ENCODE results near the gene MAP2K3.

MAP2K3 gene

DNA sequence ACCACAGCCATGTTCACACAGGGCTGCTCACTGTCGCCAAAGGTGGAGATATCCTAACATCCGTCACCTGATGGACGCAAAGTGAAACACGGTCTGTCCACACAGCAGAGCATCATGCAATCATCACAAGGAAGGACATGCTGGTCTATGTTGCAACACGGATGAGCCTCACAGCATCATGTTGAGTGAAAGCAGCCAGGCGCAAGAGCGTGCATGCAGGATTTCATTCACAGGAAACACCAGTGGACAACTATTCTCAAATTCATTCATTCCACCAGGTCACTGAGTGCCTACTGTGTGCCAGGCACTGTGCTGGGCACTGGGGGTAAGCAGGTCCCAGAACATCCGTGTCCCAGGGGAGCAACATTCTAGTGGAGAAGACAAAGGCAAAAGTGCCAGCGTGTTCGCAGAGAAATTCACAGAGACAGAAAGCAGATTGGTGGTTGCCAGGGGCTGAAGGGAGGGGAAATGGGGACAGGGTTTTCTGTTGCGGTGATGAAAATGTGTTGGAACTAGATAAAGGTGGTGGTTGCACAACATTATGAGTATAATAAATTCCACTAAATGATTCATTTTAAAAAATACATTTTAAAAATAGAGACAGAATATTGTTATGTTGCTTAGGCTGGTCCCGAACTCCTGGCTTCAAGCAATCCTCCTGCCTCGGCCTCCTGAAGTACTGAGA is 69.0 kb downstream of the MAP2K3 start:
- no peaks in the 10 kb centered on the region for H3K27me3 ChIP-seq (ENCODE audit: control insufficient read depth in 1 of 2, insufficient read depth in 2 of 2, low read length in 2 of 2)
- H3K4me3 ChIP-seq (ENCODE audit: low read depth in 1 of 2, low read length in 2 of 2) = no peak overlapping the region
- H3K9me3 ChIP-seq (ENCODE audit: control insufficient read depth in 1 of 2, low read length in 2 of 2) = no peaks in the 10 kb centered on the region
- H3K4me1 ChIP-seq (ENCODE audit: control insufficient read depth in 1 of 2, insufficient read depth in 2 of 2, low read length in 2 of 2) = no peaks in the 10 kb centered on the region
- no peak overlapping the region for H3K27ac ChIP-seq (ENCODE audit: low read depth, low read length)
- H3K36me3 ChIP-seq (ENCODE audit: control insufficient read depth in 1 of 2, insufficient read depth in 2 of 2, low read length in 2 of 2) = no peaks in the 10 kb centered on the region
- no peak overlapping the region for H3K9ac ChIP-seq (ENCODE audit: low read depth in 1 of 2, low read length in 2 of 2)

DNA sequence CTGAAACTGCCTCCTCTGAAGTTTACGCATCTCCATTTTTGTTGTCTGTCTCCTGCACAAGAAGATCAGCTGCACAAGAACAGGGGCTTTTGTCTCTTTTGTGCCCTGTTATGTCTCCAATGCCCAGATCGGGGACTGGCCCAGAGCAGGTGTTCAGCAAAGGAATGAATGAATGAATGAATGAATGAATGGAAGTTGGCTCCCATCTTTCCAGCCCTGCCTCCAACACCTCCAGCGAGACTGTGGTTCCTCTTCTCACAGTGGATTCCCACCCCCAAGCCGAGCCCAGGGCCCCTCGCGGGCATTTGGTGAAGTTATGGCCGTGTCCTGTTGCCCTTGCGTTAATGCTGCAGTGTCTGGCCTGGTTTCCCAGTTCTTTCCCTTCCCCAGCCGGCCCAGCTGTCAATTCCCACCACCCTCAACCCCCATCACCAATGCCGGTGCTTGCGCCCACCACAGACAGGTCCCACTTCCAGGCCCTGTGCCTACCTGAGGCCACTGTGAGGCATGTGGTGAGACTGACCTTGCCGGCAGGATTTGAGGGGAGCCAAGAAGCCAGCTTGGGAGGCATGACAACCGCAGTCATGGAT is 70.4 kb downstream of the MAP2K3 start:
- no peak overlapping the region for H3K9ac ChIP-seq (ENCODE audit: low read depth in 1 of 2, low read length in 2 of 2)
- H3K27me3 ChIP-seq (ENCODE audit: control insufficient read depth in 1 of 2, insufficient read depth in 2 of 2, low read length in 2 of 2) = no peaks in the 10 kb centered on the region
- no peak overlapping the region for H3K4me3 ChIP-seq (ENCODE audit: low read depth in 1 of 2, low read length in 2 of 2)
- H3K4me1 ChIP-seq (ENCODE audit: control insufficient read depth in 1 of 2, insufficient read depth in 2 of 2, low read length in 2 of 2) = peaks cover 7 to 8% of the 10 kb centered on the region in 2 donors
- no peak overlapping the region for H3K27ac ChIP-seq (ENCODE audit: low read depth, low read length)
- H3K9me3 ChIP-seq (ENCODE audit: control insufficient read depth in 1 of 2, low read length in 2 of 2) = no peaks in the 10 kb centered on the region
- H3K36me3 ChIP-seq (ENCODE audit: control insufficient read depth in 1 of 2, insufficient read depth in 2 of 2, low read length in 2 of 2) = no peaks in the 10 kb centered on the region

GRCh38 chr17:21355586-21355985 is 71.1 kb downstream of the MAP2K3 start:
- Histone ChIP-seq H3K27me3 (ENCODE audit: control insufficient read depth in 1 of 2, insufficient read depth in 2 of 2, low read length in 2 of 2) (no peaks in the 10 kb centered on the region), H3K36me3 (ENCODE audit: control insufficient read depth in 1 of 2, insufficient read depth in 2 of 2, low read length in 2 of 2) (no peaks in the 10 kb centered on the region), H3K4me3 (ENCODE audit: low read depth in 1 of 2, low read length in 2 of 2) (no peak overlapping the region), H3K9me3 (ENCODE audit: control insufficient read depth in 1 of 2, low read length in 2 of 2) (no peaks in the 10 kb centered on the region), H3K4me1 (ENCODE audit: control insufficient read depth in 1 of 2, insufficient read depth in 2 of 2, low read length in 2 of 2) (peaks cover 7 to 8% of the 10 kb centered on the region in 2 donors), H3K9ac (ENCODE audit: low read depth in 1 of 2, low read length in 2 of 2) (no peak overlapping the region), H3K27ac (ENCODE audit: low read depth, low read length) (no peak overlapping the region)

DNA sequence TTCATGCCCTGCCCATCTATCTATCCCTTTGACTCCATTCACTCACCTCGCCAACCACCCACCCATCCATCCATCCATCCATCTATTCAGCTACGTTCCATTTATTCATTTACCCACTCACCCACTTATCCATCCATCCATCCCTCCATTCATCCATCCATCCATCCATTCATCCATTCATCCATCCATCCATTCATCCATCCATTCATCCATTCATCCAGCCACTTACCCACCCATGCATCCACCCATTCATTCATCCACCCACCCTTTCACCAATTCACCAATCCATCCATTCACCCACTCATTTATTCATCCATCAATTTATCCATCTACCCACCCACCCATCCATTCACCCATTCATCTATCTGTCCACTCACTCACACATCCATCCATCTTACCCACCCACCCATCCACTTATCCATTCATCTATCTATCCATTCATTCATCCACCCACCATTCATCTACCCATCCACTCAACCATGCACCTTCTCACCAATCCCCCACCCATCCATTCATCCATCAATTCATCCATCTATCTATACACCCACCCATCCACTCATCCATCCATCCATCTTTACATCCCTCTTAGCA is 72.1 kb downstream of the MAP2K3 start:
- Histone ChIP-seq H3K36me3 (ENCODE audit: control insufficient read depth in 1 of 2, insufficient read depth in 2 of 2, low read length in 2 of 2) (no peaks in the 10 kb centered on the region), H3K9ac (ENCODE audit: low read depth in 1 of 2, low read length in 2 of 2) (no peak overlapping the region), H3K27ac (ENCODE audit: low read depth, low read length) (no peak overlapping the region), H3K9me3 (ENCODE audit: control insufficient read depth in 1 of 2, low read length in 2 of 2) (no peaks in the 10 kb centered on the region), H3K4me3 (ENCODE audit: low read depth in 1 of 2, low read length in 2 of 2) (no peak overlapping the region), H3K27me3 (ENCODE audit: control insufficient read depth in 1 of 2, insufficient read depth in 2 of 2, low read length in 2 of 2) (no peaks in the 10 kb centered on the region), H3K4me1 (ENCODE audit: control insufficient read depth in 1 of 2, insufficient read depth in 2 of 2, low read length in 2 of 2) (peaks cover 7 to 8% of the 10 kb centered on the region in 2 donors)

GRCh38 chr17:21357281-21357680 is 72.8 kb downstream of the MAP2K3 start:
- H3K27me3 ChIP-seq (ENCODE audit: control insufficient read depth in 1 of 2, insufficient read depth in 2 of 2, low read length in 2 of 2) = no peaks in the 10 kb centered on the region
- no peaks in the 10 kb centered on the region for H3K36me3 ChIP-seq (ENCODE audit: control insufficient read depth in 1 of 2, insufficient read depth in 2 of 2, low read length in 2 of 2)
- H3K27ac ChIP-seq (ENCODE audit: low read depth, low read length) = no peak overlapping the region
- peaks cover 7 to 8% of the 10 kb centered on the region in 2 donors for H3K4me1 ChIP-seq (ENCODE audit: control insufficient read depth in 1 of 2, insufficient read depth in 2 of 2, low read length in 2 of 2)
- H3K9ac ChIP-seq (ENCODE audit: low read depth in 1 of 2, low read length in 2 of 2) = no peak overlapping the region
- no peak overlapping the region for H3K4me3 ChIP-seq (ENCODE audit: low read depth in 1 of 2, low read length in 2 of 2)
- H3K9me3 ChIP-seq (ENCODE audit: control insufficient read depth in 1 of 2, low read length in 2 of 2) = no peaks in the 10 kb centered on the region

GRCh38 chr17:21357696-21358656 is 73.5 kb downstream of the MAP2K3 start:
- no peak overlapping the region for H3K4me3 ChIP-seq (ENCODE audit: low read depth in 1 of 2, low read length in 2 of 2)
- no peaks in the 10 kb centered on the region for H3K27me3 ChIP-seq (ENCODE audit: control insufficient read depth in 1 of 2, insufficient read depth in 2 of 2, low read length in 2 of 2)
- peaks cover 7 to 8% of the 10 kb centered on the region in 2 donors for H3K4me1 ChIP-seq (ENCODE audit: control insufficient read depth in 1 of 2, insufficient read depth in 2 of 2, low read length in 2 of 2)
- no peaks in the 10 kb centered on the region for H3K36me3 ChIP-seq (ENCODE audit: control insufficient read depth in 1 of 2, insufficient read depth in 2 of 2, low read length in 2 of 2)
- no peak overlapping the region for H3K27ac ChIP-seq (ENCODE audit: low read depth, low read length)
- no peak overlapping the region for H3K9ac ChIP-seq (ENCODE audit: low read depth in 1 of 2, low read length in 2 of 2)
- no peaks in the 10 kb centered on the region for H3K9me3 ChIP-seq (ENCODE audit: control insufficient read depth in 1 of 2, low read length in 2 of 2)

- H3K9ac ChIP-seq (ENCODE audit: low read depth in 1 of 2, low read length in 2 of 2) = no peak overlapping the region
- H3K4me1 ChIP-seq (ENCODE audit: control insufficient read depth in 1 of 2, insufficient read depth in 2 of 2, low read length in 2 of 2) = peaks cover 7 to 8% of the 10 kb centered on the region in 2 donors
- H3K9me3 ChIP-seq (ENCODE audit: control insufficient read depth in 1 of 2, low read length in 2 of 2) = no peaks in the 10 kb centered on the region
- no peaks in the 10 kb centered on the region for H3K27me3 ChIP-seq (ENCODE audit: control insufficient read depth in 1 of 2, insufficient read depth in 2 of 2, low read length in 2 of 2)
- H3K27ac ChIP-seq (ENCODE audit: low read depth, low read length) = no peak overlapping the region
- H3K4me3 ChIP-seq (ENCODE audit: low read depth in 1 of 2, low read length in 2 of 2) = no peak overlapping the region
- H3K36me3 ChIP-seq (ENCODE audit: control insufficient read depth in 1 of 2, insufficient read depth in 2 of 2, low read length in 2 of 2) = no peaks in the 10 kb centered on the region
These were observed 74.4 kb downstream of the MAP2K3 start for GRCh38 chr17:21358682-21359482.

GRCh38 chr17:21359483-21359840 is 75.0 kb downstream of the MAP2K3 start:
- Histone ChIP-seq H3K27ac (ENCODE audit: low read depth, low read length) (no peak overlapping the region), H3K36me3 (ENCODE audit: control insufficient read depth in 1 of 2, insufficient read depth in 2 of 2, low read length in 2 of 2) (no peaks in the 10 kb centered on the region)

DNA sequence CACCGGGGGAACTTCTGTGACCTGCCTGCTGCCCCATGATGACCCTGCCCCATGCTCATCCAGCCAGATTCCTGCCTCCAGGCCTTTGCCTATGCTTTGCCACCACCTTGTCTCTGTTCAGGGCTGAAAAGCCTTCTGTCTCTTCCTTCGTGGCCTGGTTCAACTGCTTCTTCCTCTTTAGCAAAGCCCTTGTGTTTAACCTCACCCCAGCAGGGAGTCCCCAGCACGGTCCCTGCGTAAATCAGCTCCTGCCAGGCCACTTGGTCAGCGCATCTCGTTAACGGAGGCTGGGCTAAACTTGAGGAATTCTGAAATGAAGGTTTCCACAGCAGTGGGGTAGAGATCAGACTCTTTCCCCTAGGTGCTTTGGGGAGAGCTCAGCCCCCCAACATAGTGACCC is 75.5 kb downstream of the MAP2K3 start:
- Histone ChIP-seq H3K4me3 (ENCODE audit: low read depth in 1 of 2, low read length in 2 of 2) (no peak overlapping the region), H3K9me3 (ENCODE audit: control insufficient read depth in 1 of 2, low read length in 2 of 2) (no peaks in the 10 kb centered on the region), H3K4me1 (ENCODE audit: control insufficient read depth in 1 of 2, insufficient read depth in 2 of 2, low read length in 2 of 2) (peaks cover 7 to 8% of the 10 kb centered on the region in 2 donors), H3K27me3 (ENCODE audit: control insufficient read depth in 1 of 2, insufficient read depth in 2 of 2, low read length in 2 of 2) (no peaks in the 10 kb centered on the region), H3K9ac (ENCODE audit: low read depth in 1 of 2, low read length in 2 of 2) (no peak overlapping the region), H3K36me3 (ENCODE audit: control insufficient read depth in 1 of 2, insufficient read depth in 2 of 2, low read length in 2 of 2) (no peaks in the 10 kb centered on the region), H3K27ac (ENCODE audit: low read depth, low read length) (no peak overlapping the region)

More at GRCh38 chr17:21359483-21359840, 75.0 kb downstream of the MAP2K3 start:
- H3K27me3 ChIP-seq (ENCODE audit: control insufficient read depth in 1 of 2, insufficient read depth in 2 of 2, low read length in 2 of 2) = no peaks in the 10 kb centered on the region
- no peak overlapping the region for H3K9ac ChIP-seq (ENCODE audit: low read depth in 1 of 2, low read length in 2 of 2)
- H3K9me3 ChIP-seq (ENCODE audit: control insufficient read depth in 1 of 2, low read length in 2 of 2) = no peaks in the 10 kb centered on the region
- no peak overlapping the region for H3K4me3 ChIP-seq (ENCODE audit: low read depth in 1 of 2, low read length in 2 of 2)
- peaks cover 7 to 8% of the 10 kb centered on the region in 2 donors for H3K4me1 ChIP-seq (ENCODE audit: control insufficient read depth in 1 of 2, insufficient read depth in 2 of 2, low read length in 2 of 2)
